Measurements from ENCODE around the gene GP1BB.
"Not testable (repeated sequence)": the region's sequence is repeated elsewhere in the genome, so short reads cannot be mapped to it uniquely, and the experiment has no call there.

The GP1BB gene

DNA sequence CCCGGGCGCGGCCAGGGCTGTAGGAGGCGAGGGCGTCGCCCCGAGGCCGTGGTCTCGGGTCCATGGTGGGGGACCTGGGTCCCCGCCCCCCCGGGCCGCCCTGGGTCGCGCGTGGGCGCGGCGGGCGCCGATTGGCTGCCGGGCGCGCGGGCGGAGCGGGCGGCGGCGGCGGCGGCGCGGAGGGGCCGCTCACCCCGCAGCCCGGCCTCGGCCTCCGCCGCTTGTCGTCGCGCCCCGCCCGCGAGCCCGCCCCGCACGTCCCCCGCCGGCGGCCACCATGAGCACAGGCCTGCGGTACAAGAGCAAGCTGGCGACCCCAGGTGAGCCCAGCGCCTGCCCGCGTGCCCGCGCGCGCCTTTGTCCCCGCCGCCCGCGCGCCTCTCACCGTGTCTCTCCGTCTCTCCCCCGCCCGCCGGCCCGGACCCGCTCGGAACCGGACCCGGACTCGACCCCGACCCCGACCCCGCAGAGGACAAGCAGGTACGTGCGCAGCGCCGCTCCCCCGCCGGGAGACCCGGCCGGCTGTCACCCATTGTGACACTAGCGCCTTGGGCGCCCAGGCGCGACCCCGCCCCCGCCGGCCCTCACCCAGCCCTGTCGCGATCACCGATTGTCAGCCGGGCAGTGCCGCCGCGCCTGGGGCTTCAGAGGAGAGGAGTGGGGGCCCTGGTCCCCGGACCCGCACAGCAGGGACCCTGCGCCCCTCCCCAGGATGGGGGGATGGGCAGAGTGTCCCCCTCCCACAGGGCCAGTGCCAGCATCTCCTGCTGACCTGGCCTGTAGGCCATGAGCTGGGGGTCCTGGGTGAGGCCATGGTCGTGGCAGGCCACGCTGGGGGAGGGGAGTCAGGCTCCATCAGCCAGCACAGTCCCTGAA lies 8.8 kb upstream of the GP1BB start, which contains the start of gene SEPTIN5:
Gene SEPTIN5, plus strand, starts transcription at position 192 of the 876 bp plus-strand sequence. Its CDS starts 86 bp downstream, at position 278.
- DNase-seq: no peak

DNA sequence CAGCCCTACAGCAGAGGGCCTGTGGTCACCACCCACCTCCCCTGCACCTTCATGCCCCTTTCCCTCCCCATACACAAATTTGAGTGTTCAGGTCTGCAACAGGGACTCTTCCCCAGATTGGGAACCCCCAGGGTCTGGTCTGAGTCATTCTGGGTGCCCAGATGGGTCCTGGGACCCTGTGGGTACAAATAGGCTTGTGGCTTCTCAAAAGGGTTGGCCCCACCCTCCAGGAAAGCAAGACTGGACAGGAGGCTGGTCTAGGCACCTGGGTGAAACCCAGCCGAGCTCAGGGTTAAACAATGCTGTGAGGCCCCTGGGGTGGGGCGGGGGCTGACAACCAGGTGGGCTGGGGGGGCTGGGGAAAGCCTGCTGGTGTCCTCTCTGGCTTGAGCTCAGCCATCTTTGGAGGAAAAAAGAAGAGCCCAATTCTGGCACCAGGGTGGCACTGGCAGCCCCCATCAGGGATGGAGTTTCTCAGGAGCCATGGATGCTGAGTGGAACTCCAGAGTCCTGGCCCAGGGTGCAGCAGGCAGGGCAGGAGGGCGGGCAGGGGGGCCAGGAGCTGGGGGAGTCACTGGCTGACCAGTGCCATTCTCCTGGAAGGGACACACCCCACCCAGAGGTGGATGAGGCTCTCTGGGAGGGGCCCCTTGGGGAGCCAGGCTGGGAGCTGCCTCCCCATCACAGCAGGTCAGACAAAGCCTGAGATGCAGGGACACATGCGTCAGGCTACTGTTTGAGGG lies 8.0 kb upstream of the GP1BB start:
- no peak for DNase-seq

DNA sequence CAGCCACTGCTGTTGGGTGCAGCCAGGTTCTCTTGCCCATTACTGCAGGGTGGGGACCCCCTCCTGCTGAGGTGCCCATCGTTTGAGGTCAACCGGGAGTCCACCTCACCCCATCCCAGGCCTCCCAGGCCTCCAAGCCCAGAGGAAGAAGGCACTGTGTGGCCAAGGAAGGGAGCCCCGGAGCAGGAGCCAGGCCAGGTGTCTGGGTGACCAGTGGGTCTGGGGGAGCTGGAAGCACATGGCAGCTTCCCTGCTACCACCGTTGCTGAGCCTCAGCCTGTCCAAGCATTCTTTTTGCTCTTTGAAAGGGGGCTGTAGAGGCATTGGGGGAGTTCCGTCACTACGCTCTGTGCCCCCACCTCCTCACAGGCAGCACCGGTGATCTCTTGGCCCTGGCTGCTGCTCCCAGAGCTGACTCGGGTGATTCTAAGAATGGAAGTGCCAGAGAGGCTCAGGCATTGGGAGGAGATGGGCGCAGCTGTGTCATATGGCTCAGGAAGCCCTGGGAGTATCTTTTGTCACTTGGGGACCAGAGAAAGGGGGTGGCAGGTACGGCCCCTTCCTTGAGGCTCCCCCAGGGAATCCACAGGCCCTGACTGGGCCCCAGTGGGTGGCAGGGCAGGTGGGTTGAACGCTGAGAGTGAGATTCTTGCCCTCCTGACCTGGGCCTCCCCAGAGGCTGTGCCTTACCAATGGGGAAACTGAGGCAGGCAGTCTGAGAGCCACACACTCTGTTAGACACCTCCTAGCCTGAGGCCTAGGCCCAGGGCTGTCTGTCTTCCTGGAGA lies 7.1 kb upstream of the GP1BB start:
- DNase-seq: no peak

DNA sequence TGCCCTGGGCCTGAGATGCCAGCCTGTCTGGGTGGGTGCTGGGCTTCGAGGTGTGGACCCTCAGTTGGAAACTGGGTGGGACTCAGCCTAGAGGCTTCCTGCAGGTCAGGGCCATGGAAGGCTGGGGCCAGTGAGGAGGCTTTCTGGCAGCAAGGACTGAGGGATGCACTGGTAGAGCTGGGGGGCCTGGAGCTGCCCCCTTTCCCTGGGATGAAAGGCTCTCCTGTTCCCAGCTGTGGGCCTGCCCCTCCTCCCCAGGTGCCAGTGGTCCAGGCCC lies 6.6 kb upstream of the GP1BB start:
- DNase-seq: no peak

DNA sequence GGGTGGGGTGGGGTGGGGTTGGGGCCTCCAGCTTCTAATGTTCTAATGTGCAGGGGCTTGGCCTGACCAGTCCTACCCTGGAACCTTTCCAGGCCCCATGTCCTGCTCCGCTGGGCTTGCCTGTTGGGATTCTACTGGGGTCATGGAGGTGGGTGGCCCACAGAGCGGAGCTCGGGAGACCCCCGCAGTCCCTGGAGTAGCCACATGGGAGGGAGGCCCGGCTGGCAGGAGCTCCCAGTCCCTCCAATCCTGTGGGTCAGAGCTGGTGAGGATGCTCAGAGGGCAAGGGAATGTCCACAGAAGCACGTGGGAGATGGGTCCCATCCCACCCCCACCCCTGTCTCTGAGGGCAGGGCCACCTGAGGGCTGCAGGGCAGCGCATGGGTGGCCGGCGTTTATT lies 6.2 kb upstream of the GP1BB start:
- DNase-seq: no peak

DNA sequence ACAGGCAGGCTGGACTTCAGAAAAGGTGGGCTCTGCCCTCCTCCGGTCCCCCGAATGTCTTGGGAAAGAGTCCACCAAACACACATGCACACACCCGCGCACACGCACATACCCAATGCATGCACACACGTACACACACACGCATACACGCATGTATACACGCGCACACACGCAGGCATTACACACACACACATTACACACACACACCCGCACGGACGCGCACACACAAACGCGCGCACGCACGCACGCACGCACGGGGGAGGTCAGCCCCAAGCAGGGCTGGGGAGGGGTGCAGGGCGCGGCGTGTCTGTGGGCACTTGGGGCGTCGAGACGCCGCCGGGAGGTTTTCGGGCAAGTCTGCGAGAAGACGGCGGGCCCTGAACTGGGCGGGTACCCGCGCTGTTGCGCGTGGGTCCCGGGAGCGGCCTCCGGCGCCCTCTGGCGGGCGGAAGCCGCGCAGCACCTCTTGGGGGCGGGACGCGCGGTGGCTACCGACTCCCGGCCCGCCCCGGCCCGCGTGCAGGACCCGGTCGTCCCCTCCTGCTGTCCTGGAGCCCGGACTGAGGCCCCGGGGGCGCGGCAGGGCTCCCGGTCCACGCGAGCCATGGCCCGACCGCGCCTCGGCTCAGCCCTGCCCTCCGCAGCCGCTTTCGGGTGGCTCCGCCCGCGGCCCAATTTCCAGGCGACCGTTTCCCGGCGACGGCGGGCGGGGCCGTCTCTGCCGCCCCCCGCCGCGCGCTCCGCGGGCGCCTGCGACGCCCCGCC lies 5.5 kb upstream of the GP1BB start:
- DNase-seq: no peak

DNA sequence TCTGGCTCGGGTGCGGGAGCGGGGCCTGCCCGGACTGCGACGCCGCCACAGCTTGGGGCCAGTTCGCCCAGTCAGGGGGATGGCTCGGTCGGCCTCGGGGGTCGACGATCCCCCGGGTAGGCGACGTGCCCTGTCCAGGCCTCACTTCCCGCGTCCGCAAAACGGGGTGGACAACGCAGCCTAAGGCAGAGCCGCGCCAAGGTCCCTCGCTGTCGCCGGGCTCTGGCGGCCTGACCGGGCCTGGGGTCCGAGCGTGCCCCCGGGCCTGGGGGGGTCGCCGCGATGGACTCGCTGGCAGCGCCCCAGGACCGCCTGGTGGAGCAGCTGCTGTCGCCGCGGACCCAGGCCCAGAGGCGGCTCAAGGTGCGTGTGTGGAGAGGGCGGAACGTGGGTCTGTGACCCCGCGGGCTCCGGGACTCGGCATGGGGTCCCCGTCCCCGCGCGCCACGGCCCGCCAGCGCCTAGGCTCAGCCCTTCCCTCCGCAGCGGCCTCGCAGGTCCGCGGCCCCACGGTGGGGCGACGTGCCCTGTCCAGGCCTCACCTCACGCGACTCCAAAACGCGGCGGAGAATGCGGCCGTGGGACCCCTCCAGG lies 4.8 kb upstream of the GP1BB start:
- no peak for DNase-seq

DNA sequence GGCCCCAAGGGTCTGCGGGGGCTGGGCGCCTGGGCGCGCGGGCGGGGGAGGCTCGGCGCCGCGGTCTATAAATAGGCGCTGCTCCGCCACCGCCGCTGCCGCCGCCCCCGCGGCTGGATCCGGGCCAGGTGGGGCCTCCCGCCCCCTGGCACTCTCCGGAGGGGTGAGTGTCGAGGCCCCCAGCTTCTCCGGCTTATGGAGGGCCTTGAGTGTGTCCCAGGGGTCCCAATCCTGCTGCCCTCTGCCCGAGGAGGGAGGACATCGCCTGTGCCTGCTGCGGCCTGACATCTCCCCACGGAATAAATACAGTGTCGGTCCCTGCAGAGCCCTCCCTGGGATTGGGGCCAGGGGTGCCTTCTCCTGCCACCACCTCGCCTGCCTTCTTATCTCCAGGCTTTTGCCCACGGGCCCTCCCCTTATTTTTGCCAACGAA lies 4.3 kb upstream of the GP1BB start:
- no peak for DNase-seq

DNA sequence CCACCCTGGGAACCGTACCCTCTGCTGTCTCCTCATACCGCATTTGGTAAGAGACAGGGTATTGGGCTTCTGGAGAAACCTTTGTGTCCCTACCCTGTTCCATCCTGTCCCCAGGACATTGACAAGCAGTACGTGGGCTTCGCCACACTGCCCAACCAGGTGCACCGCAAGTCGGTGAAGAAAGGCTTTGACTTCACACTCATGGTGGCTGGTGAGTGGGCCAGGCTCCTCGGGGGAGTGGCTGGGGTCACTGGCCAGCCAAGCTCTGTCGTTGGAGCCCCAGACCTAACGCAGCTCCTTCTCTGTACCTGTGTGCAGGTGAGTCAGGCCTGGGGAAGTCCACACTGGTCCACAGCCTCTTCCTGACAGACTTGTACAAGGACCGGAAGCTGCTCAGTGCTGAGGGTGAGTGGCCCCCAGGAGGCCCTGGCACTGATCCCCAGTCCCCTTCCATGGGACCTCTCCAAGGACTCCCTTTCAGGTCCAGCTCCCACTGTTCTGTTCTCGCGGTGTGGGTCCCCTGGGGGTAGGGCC lies 3.8 kb upstream of the GP1BB start:
- DNase-seq: no peak

DNA sequence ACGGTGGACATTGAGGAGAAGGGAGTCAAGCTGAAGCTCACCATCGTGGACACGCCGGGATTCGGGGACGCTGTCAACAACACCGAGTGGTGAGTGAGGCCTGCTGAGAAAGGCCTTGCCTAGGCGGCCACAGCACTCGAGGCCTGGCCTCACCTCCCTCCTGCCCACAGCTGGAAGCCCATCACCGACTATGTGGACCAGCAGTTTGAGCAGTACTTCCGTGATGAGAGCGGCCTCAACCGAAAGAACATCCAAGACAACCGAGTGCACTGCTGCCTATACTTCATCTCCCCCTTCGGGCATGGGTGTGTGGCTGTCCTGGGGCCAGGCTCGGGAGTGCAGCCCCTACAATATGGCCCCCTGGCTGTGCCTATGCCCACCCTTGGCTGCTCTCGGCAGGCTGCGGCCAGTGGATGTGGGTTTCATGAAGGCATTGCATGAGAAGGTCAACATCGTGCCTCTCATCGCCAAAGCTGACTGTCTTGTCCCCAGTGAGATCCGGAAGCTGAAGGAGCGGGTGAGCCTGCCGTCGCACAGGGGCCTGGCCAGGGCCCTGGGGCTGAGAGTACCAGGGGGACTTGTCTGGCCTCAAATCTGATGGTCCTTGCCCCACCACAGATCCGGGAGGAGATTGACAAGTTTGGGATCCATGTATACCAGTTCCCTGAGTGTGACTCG lies 3.0 kb upstream of the GP1BB start:
- DNase-seq: no peak

DNA sequence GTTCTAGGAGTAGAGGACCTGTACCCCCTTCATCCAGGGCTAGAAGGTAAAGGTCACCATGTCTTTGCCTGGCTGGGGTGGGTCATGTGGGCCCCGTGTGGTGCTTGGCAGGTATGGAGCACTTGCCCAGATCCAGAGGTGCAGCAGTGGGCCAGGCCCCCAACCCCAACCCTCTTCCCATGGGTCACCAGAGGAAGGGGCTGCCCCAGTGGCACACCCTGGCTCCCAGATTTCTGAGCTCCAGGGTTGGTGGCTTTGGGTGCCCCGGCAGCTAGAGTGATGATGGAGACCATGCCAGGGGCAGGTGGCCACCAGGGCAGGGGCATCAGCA lies 2.4 kb upstream of the GP1BB start:
- DNase-seq: no peak

DNA sequence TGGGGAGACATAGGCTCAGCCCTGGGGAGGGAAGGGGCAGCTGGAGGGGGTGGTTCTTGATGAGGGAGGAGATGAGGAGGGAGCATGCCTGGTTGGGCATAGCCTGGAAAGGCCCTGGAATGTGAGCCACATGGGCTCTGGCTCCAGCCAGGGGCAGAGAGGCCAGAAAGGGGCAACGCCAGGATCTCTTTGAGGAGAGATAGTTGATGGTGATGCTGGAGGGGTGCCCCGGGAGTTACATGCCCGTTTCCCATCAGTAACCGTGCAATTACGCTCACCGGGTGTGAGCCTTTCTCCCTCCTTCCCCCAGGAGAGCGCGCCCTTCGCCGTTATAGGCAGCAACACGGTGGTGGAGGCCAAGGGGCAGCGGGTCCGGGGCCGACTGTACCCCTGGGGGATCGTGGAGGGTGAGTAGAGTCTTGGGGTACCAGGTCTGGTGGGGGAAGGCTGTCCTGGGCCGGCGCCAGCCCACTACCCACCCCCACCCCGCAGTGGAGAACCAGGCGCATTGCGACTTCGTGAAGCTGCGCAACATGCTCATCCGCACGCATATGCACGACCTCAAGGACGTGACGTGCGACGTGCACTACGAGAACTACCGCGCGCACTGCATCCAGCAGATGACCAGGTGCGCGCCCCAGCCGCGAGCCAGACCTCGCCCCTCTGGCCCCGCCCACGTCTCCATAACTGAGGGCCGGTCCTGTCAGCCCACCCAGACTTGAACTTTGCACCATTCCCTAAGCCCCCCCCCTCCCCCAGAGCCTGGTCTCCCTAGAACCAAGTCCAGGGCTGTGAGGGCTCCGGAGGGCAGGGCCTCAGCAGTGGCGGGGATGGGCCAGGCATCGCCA lies 1.8 kb upstream of the GP1BB start:
- no peak for DNase-seq

DNA sequence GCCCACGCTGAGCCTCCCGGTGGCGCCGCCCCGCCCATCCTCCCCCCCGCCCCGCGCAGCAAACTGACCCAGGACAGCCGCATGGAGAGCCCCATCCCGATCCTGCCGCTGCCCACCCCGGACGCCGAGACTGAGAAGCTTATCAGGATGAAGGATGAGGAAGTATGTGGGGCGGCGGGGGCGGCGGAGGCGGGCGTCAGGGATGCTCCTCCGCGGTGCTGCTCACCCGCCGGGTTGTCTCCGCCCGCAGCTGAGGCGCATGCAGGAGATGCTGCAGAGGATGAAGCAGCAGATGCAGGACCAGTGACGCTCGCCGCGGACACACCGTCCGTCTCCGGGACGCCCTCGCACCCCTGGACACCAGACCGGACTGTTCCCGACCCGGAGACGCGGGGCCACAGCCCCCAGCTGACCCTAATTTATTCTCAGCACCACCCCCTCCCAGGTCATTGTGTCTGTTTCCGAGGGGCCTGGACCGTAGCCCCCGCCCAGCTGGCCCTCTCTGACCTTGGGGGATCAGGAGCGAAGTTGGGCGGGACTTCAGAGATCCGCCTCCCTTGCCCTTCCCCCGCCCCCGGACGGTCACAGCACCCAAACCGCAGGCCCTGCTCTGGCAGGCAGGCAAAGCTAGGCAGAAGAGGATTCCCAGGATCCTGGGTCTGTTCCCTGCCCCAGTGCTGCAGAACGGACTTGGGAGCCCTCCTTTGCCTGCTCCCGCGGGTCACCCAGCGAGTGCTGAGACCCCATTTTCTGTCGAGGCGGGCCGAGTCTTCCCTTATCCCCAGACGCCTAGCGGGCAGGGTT lies 959 bp upstream of the GP1BB start:
- no peak for DNase-seq

DNA sequence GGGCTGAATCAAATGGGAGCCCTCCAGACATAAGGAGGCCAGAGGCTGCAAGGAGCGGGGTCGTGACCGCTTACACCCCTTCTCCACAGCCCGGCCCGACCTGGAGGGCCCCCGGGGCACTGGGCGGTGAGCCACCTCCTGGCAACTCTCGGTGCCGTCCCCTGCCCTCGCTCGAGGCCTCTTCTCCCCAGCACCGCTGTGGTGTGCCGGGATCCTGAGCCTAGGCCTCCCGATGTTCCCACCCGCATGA lies 432 bp upstream of the GP1BB start:
- DNase-seq: no peak

DNA sequence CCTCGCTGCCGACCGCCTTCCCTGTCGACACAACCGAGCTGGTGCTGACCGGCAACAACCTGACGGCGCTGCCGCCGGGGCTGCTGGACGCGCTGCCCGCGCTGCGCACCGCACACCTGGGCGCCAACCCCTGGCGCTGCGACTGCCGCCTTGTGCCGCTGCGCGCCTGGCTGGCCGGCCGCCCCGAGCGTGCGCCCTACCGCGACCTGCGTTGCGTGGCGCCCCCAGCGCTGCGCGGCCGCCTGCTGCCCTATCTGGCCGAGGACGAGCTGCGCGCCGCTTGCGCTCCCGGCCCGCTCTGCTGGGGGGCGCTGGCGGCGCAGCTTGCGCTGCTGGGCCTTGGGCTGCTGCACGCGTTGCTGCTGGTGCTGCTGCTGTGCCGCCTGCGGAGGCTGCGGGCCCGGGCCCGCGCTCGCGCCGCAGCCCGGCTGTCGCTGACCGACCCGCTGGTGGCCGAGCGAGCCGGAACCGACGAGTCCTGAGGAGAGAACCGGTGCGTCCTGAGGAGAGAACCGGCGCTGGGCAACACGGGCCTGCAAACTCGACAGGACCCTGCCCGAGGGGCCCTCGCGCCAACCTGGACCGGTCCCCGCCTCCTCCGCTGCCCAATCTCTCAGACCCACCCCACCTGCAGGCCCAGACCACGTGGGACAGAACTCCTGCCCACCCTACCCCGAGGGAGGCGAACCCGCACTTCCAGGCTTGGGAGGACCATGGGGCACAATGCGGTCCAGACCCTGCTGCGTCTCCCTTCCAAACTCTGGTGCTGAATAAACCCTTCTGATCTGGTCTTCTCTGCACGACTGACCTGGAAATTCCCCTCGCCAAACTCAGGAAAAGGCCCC lies 866 bp downstream of the GP1BB start:
- DNase-seq: no peak

DNA sequence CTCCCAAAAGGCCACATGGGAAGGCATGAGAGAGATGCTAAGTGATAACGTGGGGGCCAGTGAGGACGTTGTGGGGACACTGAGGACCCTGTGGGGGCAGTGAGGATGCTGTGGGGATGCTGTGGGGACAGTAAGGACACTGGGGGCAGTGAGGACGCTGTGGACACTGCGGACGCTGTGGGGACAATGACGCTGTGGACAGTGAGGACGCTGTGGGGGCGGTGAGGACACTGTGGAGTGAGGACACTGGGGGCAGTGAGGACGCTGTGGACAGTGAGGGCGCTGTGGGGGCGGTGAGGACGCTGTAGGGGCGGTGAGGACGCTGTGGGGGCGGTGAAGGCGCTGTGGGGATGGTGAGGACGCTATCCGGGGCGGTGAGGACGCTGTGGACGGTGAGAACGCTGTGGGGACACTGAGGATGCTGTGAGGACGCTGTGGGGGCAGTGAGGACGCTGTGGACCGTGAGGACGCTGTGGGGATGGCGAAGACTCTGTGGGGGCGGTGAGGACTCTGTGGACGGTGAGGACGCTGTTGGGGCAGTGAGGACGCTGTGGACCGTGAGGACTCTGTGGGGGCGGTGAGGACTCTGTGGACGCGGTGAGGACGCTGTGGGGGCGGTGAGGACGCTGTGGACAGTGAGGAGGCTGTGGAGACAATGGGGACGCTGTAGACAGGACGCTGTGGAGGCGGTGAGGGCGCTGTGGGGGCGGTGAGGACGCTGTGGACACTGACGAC lies 1.8 kb downstream of the GP1BB start:
- no peak for DNase-seq

DNA sequence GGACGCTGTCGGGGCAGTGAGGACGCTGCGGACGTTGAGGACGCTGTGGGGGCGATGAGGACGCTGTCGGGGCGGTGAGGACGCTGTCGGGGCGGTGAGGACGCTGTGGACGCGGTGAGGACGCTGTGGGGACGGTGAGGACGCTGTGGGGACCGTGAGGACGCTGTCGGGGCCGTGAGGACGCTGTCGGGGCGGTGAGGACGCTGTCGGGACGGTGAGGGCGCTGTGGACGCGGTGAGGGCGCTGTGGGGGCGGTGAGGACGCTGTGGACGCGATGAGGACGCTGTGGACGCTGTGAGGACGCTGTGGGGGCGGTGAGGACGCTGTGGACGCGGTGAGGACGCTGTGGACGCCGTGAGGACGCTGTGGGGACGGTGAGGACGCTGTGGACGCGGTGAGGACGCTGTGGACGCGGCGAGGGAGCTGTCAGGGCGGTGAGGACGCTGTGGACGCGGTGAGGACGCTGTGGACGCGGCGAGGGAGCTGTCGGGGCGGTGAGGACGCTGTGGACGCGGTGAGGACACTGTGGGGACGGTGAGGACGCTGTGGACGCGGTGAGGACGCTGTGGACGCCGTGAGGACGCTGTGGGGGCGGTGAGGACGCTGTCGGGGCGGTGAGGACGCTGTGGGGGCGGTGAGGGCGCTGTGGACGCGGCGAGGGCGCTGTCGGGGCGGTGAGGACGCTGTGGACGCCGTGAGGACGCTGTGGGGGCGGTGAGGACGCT lies 2.9 kb downstream of the GP1BB start:
- DNase-seq: not testable (repeated sequence)

Measured in NCI-H1694 (cell line).